GM10248 (cell line): ENCODE data around the gene MB.

Experiments
- CTCF ChIA-PET: fragments of 300-600 bp; sonication (Branson Sonifier 250); formaldehyde crosslinking; extraction: SDS; loops from one replicate; lab custom pipeline; 2021; ENCODE audit warnings: antibody characterized with exemption; lab: Yijun Ruan, JAX
- POLR2A ChIA-PET: fragments of 350-650 bp; sonication (Branson Sonifier 250); formaldehyde crosslinking; extraction: SDS; loops from one replicate; lab custom pipeline; 2020; ENCODE audit warnings: antibody characterized with exemption; lab: Yijun Ruan, JAX
- DNase-seq: peaks from one replicate; pipeline ENCODE4 v3.0.0; 2012; ENCODE audit errors: extremely low spot score
- CTCF ChIP-seq: IDR thresholded peaks from 2 replicates; pipeline ENCODE4 v1.5.1; 2012; ENCODE audit warnings: mild to moderate bottlenecking, low read depth; ENCODE audit errors: extremely low read depth, missing control alignments, control extremely low read depth

MB gene

DNA sequence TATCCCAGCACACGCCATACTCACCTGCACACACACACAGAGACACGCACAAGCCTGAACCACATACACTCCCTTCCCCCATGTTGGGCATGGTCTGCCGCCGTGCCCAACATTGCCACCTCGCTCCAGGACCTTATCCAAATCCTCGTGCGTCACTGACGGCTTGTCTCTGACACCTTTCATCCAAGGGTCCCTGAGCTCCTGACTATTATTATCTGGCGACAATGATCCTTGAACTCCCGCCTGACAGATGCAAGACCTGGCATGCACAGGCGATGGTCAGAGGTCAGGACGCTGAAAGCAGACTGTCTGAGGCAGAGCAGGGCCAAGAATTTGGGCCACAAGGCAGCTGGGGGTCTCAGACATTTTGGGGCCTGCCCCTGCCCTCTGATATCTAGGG, 4.2 kb downstream of the MB start:
- DNase-seq = no peak
- ChIA-PET POLR2A (no interaction called here), CTCF (interaction anchor here (0.8 to 1.8 kb wide), 3 partner anchors 9 to 31 kb away, joined by 3 to 7 read pairs (median 4); no protein-coding TSS in a partner anchor)
- TF ChIP-seq CTCF = no peak

- no peak for TF ChIP-seq CTCF
- DNase-seq = no peak
- ChIA-PET POLR2A (no interaction called here), CTCF (interaction anchor here (1.1 to 1.8 kb wide), 3 partner anchors 10 to 30 kb away, joined by 3 to 7 read pairs (median 4); no protein-coding TSS in a partner anchor)
Measured at GRCh38 chr22:35611891-35612576, 5.1 kb downstream of the MB start.

- TF ChIP-seq CTCF = no peak
- no peak for DNase-seq
- CTCF ChIA-PET = interaction anchor here (0.9 to 1.8 kb wide), 5 partner anchors 11 to 29 kb away, joined by 3 to 7 read pairs (median 4); no protein-coding TSS in a partner anchor
- POLR2A ChIA-PET = no interaction called here
Measured at GRCh38 chr22:35611200-35611890, 5.8 kb downstream of the MB start.

- no peak for DNase-seq
- CTCF ChIA-PET = interaction anchor here (0.9 to 1.4 kb wide), 4 partner anchors 16 to 47 kb away, joined by 3 to 4 read pairs (median 3); no protein-coding TSS in a partner anchor
- TF ChIP-seq CTCF = no peak
- POLR2A ChIA-PET = no interaction called here
Measured at GRCh38 chr22:35610741-35611140, 6.4 kb downstream of the MB start.

DNA sequence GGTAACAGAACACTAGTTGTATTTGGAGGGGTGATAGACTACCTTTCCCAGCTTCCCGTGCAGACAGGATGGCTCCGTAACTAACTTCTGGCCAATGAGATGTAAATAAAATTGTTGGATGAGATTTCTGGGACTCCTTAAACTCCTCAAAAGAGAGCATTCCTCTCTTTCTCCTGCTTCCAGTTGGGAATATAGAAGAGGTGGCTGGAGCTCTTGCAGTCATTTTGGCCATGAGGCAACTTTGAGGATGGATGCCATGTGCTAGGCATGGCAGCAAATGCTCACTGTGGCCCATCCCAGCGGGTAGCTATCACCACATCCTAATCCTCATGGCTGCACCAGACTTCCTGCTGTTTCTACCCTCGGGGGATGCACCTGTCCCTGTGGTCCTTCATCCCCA, 7.4 kb downstream of the MB start:
- DNase-seq = no peak
- ChIA-PET CTCF (interaction anchor here (1.1 to 1.4 kb wide), 2 partner anchors 28 to 46 kb away, joined by 3 to 4 read pairs; no protein-coding TSS in a partner anchor), POLR2A (no interaction called here)
- TF ChIP-seq CTCF = no peak

GRCh38 chr22:35609261-35609660, 7.9 kb downstream of the MB start:
- CTCF ChIA-PET = no interaction called here
- no peak for TF ChIP-seq CTCF
- POLR2A ChIA-PET = no interaction called here
- no peak for DNase-seq
